ENCODE measurements around the gene IGSF9B. TPM values are rescaled to one million over a fixed set of nuclear protein-coding genes. Genes with fewer than 3 reads are reported as not detected.

Gene IGSF9B
- total and polyA plus RNA-seq, 9 of the 15 experiments (the other 6 are each of a cell fraction or from before 2014, with no cell fraction given), result 0.09 TPM; not detected in 8

DNA sequence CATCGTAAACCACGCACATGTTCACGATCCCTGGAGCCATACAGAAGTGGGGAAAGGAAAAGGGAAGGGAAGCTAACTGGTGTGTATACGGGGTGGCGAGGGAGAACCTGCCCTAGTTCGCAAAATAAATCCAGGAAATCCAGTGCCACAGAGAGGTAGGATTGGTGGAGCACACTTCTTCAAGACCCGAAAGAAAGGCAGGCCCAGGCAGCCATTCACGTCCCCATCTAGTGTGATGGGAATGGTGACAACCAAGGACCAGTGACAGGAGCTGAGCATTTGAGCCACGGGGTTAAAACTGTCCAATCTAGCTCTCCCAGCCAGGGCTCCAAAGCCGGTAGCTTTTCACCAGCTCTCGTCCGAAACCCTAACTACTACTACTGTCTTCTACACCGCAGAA, 53.7 kb downstream of the IGSF9B start:
- in situ Hi-C loops (cut with MboI) (no loop called here), intact Hi-C loops (cut with micrococcal nuclease) (no loop called here)
- WGBS (ENCODE audit: insufficient coverage, low coverage, missing lambda C conversion rate), result 0% methylated on average over 13 of the region's 13 CpGs
- Histone ChIP-seq H3K36me3 (ENCODE audit: control insufficient read depth, insufficient read depth, low read length) (no peaks in the 10 kb centered on the region), H3K27ac (ENCODE audit: extremely low read depth, low read depth, low read length) (no peak overlapping the region), H2AFZ (ENCODE audit: low read depth, low read length) (no peak overlapping the region), H3K9me3 (replicated peaks; ENCODE audit: control insufficient read depth, insufficient read depth, low read depth, low read length) (no peaks in the 10 kb centered on the region), H3K9me1 (ENCODE audit: control insufficient read depth, insufficient read depth, low read length) (no peaks in the 10 kb centered on the region), H3K4me2 (ENCODE audit: insufficient read depth, low read length) (no peak overlapping the region), H3K4me3 (no peak overlapping the region), H3K9ac (ENCODE audit: insufficient read depth in 1 of 2, low read depth in 2 of 2, low read length in 2 of 2) (no peak overlapping the region), H3K27me3 (ENCODE audit: control insufficient read depth in 2 of 2, insufficient read depth in 2 of 2, low read length in 2 of 2) (peaks cover 2 to 23% of the 10 kb centered on the region in 2 experiments; a peak in 3 of 5 replicates), H3K4me1 (replicated peaks in 1 of 2; ENCODE audit: control insufficient read depth in 2 of 2, insufficient read depth in 2 of 2, low read length in 2 of 2) (no peaks in the 10 kb centered on the region), H3K79me2 (ENCODE audit: control insufficient read depth, insufficient read depth, low read length) (no peaks in the 10 kb centered on the region), H4K20me1 (replicated peaks; ENCODE audit: control insufficient read depth, insufficient read depth, low read length) (no peaks in the 10 kb centered on the region; the same call in 1 of the 2 replicates)
- ChIA-PET POLR2A (no interaction called here), CTCF (ENCODE audit: low intra/inter-chr PET ratio) (no interaction called here)
- BruUV-seq (replicated peaks), result no TSS peak
- DNase-seq (ENCODE audit: extremely low read depth in 1 of 4, low spot score in 3 of 4), result no peak
- no peak for ATAC-seq
- FAIRE-seq, result no peak
- TF ChIP-seq STAT5A (IDR thresholded peaks at IDR 0.05; ENCODE audit: borderline replicate concordance, low read length) (no peak), TGIF2 (CRISPR knock-in tag; IDR thresholded peaks at IDR 0.05) (no peak), ZNF668 (CRISPR knock-in tag; IDR thresholded peaks at IDR 0.05) (no peak), ETV5 (CRISPR knock-in tag; IDR thresholded peaks at IDR 0.05; ENCODE audit: low read depth) (no peak), ZNF695 (CRISPR knock-in tag; IDR thresholded peaks at IDR 0.05) (no peak), POLR3A (IDR thresholded peaks at IDR 0.05; ENCODE audit: borderline replicate concordance, extremely low read depth, insufficient read depth, insufficient read length) (no peak), ID3 (CRISPR knock-in tag; IDR thresholded peaks at IDR 0.05) (no peak), ID3 (tag; IDR thresholded peaks at IDR 0.05) (no peak), MAFF (IDR thresholded peaks at IDR 0.05; ENCODE audit: low read length) (no peak), SRSF1 (IDR thresholded peaks at IDR 0.05; ENCODE audit: low read depth, low read length) (no peak), BHLHE40 (IDR thresholded peaks at IDR 0.05; ENCODE audit: low read length) (no peak), ASH1L (IDR thresholded peaks at IDR 0.05; ENCODE audit: borderline replicate concordance, low read depth, partially characterized antibody) (no peak)
- TF ChIP-seq, protein P1, sequence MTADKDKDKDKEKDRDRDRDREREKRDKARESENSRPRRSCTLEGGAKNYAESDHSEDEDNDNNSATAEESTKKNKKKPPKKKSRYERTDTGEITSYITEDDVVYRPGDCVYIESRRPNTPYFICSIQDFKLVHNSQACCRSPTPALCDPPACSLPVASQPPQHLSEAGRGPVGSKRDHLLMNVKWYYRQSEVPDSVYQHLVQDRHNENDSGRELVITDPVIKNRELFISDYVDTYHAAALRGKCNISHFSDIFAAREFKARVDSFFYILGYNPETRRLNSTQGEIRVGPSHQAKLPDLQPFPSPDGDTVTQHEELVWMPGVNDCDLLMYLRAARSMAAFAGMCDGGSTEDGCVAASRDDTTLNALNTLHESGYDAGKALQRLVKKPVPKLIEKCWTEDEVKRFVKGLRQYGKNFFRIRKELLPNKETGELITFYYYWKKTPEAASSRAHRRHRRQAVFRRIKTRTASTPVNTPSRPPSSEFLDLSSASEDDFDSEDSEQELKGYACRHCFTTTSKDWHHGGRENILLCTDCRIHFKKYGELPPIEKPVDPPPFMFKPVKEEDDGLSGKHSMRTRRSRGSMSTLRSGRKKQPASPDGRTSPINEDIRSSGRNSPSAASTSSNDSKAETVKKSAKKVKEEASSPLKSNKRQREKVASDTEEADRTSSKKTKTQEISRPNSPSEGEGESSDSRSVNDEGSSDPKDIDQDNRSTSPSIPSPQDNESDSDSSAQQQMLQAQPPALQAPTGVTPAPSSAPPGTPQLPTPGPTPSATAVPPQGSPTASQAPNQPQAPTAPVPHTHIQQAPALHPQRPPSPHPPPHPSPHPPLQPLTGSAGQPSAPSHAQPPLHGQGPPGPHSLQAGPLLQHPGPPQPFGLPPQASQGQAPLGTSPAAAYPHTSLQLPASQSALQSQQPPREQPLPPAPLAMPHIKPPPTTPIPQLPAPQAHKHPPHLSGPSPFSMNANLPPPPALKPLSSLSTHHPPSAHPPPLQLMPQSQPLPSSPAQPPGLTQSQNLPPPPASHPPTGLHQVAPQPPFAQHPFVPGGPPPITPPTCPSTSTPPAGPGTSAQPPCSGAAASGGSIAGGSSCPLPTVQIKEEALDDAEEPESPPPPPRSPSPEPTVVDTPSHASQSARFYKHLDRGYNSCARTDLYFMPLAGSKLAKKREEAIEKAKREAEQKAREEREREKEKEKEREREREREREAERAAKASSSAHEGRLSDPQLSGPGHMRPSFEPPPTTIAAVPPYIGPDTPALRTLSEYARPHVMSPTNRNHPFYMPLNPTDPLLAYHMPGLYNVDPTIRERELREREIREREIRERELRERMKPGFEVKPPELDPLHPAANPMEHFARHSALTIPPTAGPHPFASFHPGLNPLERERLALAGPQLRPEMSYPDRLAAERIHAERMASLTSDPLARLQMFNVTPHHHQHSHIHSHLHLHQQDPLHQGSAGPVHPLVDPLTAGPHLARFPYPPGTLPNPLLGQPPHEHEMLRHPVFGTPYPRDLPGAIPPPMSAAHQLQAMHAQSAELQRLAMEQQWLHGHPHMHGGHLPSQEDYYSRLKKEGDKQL (CRISPR knock-in tag; IDR thresholded peaks at IDR 0.05; ENCODE audit: borderline replicate concordance), result no peak
